DMS79 treated with DMSO at 0.1 percent for 48 hours (cell line): Measurements from ENCODE around the gene AP1M1.
A peak's percentile ranks its signal among the peaks of the same experiment; 100 is the strongest.

Experiments
- DNase-seq: peaks from one replicate; lab custom pipeline; 2025; lab: John Stamatoyannopoulos, UW

AP1M1 gene

DNA sequence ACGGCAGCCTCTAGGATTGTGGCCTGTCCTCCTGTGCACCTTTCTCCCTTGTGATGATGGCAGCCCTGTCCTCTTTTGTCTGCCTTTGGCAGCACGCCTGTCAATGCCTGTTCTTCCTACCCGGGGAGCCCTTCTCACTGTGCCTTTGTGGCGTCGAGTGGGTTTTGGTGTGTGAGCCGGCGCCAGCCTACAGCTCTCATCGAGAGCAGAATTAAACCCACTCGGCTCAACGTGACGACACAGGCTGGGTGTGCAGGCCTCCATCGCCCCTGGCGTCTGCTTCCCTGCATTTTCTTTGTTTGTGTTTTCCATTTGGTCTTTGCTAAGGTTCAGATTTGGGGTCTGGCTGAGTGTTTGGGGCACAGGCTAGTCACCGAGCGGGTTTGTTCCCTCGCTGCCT, 34.4 kb downstream of the AP1M1 start:
- DNase-seq = no peak

DNA sequence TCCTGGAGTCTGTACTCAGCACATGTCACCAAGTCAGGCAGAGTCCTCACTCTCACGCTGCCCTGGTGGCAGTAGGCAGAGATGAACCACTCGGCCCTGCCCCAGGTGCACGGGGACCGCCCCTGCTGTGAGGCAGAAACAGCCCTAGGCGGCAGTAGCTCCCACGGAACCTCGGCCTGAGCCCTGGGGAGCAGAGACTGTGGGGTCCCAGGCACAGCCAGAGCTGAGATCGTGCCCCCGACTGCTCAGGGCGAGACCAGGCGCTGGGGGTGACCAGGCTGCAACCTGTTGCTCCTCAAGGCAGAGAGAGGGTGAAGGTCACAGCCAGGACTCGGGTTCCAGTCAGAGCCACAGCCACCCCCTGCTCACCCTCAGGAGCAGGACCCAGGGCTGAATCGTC, 34.9 kb downstream of the AP1M1 start:
- DNase-seq = no peak

DNA sequence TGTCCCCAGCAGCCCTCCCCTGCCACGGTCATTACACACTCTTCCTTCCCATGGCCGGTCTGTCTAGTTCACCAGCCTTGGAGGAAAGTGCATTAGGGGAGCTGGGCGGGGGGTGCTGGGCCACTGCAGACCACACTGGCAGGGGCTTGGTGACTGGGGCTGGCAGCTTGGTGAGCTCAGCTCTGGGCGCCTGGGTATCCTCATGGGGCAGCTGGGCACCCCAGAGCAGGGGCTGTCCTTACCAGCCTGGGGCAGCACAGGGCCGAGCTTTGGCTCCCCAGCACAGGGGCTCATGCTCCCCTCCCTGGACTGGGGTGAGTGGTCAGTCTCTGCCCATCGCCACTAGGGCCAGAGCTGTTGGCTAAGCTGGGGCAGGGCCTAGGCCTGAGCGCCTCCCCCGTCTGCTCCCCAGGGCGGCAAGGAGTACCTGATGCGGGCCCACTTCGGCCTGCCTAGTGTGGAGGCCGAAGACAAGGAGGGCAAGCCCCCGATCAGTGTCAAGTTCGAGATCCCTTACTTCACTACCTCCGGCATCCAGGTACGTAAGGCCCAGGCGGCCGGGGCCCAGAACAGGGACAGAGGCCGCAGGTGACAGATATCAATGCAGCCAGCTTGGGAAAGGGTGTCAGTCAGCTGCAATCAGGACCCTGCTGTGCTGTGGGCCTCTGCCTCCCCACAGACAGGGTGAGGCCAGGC, 35.5 kb downstream of the AP1M1 start:
- DNase-seq = no peak

DNA sequence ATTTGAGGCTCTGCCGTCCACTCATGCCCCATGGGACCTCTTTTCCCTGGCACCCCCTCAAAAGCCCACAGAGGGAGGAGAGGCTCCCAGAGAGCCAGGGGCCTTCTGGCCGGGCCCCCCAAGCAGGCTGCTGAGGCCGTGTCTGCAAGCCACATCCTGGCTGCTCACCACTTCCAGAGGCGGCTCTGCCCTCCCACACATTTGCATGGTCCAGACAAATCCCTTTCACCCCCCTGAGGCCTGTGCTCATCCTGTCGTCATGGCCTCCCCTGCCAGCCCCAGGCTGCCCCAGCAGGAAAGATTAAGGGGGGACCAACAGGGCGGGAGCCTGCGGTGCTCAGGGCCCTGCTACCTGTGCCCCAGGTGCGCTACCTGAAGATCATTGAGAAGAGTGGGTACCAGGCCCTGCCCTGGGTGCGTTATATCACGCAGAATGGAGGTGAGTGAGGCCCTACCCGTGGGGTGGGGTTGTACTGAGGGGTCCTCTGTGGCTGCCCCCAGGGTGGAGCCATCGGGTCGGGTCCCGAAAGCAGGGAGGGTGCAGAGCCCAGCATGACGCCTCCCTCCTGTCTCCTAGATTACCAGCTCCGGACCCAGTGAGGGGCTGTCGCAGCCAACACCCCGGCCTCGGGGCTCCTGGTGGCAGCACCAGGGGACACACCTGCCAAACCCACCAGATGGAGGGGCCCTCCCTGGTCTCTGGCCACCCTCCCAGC, 36.3 kb downstream of the AP1M1 start:
- DNase-seq = no peak

DNA sequence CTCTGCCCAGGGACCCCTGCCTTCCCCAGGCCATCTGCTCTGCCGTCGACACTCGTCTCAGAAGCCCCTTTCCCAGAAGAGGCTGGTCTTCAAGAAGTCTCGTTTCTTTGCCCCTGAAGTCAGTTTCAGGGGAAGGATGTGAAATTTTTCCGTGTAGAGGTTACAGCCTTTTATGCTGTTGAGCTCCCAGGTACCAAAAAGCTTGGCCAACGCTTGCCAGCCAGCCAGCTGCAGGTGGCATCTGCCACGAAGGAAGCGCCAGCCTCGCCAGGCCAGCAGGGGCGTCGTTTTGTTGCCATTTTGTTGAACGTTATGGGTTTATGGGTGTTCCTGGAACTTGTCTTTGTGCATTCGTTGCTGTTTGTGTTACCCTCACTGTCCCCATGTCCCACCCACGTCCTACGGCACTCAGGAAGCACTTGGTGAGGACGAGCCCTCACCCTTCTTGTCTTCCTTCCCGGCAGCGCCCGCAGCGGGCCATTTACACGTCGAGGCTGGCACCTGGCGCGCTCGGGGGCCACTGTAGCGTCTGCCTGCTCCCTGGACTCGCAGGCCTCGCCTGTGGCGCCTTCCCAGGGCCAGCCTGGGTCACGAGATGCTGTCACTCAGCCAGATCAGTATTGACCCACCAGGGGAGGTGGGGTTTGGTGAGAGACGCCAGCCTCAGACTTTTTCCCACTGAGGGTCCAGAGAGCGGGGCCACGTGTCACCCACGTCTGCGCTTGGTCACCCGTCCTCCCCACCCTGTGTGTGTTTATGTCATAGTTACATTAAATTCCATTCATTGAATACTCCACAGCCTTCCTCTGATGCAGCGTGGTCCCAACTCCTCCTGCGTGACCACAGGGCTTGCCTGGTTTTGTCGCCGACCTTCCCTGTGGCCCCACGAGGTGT, 37.1 kb downstream of the AP1M1 start:
- DNase-seq = no peak

DNA sequence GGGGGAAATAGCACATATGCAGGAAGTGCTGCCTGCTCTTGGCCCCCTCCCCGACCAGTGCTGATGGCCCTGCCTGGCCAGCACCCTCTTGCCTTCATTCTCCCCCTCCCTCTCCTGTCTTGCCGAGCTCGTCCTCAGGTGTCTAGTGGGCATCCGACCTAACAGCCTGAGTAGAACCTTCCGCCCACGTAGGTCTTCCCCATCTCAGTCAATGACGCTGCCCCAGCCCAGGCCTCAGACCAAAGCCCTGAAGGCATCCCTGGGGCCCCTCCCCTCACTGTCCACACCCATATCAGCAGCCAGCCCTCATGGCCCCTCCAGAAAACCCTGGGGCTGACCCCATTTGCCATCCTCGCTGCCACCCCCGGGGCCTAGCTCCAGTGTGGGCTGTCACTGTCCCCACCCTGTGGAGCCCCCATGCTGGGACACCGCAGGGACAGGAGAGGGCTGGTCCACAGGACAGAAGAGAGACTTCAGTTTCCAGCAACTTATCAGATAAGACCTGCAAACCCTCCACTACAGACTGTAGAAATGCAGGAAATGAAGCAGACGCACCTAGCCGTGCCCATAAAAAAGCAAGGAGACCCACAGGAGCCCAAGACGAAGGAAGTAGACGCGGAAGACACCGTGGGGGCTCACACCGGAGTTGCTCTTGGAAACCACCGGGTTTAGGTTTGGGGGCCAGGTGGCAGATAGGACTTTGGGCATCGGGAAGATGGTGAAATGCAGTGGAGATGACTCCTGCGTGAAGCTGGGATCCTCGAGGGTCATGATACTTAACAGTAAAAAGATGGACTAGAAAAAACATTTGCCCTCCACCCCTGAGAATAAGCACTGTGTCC, 38.3 kb downstream of the AP1M1 start:
- DNase-seq = no peak

DNA sequence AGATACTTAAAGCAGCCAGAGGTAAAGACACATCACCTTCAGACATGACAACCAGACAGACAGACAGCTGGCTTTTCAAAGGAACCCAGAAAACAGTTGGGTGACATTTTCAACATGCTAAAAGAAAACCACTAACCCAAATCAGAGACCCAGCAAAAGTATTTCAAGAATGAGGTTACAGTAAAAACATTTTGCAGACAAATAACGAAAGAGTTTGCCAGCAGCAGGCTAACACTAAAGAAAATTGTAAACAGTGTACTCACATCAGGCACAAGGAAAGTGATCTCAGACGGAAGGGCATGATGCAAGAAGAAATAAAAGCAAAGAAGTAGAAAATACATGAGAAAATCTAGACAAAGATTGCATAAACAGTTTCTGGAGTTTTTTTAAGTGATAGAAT, 46.4 kb downstream of the AP1M1 start:
- no peak for DNase-seq

DNA sequence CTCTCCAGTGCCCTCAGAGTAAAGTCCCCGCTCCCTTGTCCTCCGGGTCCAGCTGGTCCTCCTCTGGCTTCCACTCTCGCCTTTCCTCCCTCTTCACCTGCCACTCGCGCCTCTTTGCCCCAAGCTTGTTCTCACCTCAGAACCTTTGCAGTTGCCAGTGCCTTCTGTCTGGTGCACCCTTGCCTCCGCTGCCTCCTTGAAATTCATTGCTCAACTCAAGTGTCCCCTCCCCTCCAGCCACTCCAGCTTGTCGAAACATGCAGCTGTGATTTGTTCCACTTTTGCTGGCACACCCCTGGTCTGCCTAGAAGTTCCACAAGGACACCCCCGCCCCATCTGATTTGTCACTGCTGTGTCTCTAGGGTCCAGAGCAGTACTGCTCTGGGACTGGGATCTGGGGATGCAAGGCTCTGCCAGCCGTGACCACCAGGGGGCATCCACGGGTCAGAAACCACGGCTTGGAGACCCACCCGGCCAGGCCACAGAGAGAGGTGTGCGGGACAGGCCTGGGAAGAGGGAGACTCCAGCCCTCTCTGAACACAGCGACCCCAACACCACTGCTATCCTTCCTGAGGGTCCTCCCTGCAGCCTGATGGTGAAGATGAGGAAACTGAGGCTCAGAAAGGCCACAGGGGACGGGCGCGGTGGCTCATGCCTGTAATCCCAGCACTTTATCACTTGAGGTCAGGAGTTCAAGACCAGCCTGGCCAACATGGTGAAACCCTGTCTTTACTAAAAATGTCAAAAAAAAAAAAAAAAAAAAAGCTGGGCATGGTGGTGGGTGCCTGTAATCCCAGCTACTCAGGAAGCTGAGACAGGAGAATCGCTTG, 49.9 kb downstream of the AP1M1 start:
- DNase-seq = peak; percentile 87

DNA sequence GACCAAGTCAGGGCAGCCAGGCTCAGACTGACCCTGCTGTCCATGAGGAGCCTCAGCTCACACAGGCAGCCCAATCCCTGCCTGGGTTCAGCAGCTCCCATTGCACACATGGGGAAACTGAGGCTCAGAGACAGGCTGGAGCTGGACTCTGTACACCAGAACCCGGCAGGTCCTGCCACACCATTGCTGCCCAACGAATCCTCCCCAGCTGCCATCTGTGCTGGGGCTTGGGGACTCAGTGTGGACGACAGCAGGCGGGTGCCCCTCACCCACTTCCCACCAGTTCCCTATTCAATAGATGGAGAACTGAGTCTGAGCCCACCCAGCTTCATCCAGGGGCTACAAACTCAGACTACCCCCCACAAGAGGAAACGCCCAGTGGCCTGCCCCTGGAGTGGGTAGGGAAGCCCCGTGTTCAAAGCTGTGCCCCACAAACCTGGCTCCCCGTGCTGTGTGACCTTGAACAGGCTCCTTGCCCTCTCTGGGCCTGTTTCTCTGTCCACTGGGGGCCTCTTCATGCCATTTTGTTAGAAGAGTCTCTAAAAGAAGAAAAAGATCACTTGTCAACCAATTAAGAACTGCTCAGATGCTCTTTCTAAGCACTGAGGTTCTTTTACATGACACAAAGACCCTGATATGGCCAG, 50.8 kb downstream of the AP1M1 start:
- DNase-seq = no peak

DNA sequence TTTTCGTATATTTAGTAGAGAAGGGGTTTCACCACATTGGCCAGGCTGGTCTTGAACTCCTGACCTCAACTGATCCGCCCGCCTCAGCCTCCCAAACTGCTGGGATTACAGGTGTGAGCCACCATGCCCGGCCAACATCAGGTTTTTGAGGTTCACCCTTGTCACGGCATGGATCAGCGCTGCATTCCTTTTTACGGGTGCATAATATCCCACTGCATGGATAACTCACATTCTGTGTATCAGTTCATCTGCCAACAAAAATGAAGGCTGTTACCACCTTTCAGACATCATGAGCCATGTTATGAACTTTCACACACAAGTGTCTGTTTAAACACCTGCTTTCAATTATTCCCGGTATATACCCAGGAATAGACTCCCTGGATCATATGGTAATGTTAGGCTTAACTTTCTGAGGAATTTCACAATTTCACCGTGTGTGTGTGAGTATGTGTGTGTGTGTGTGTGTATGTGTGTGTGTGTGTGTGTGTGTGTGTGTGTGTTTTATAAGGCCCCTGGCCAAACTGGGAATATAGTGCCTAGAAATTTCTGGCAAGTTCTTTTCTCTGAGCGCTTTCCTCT, 52.2 kb downstream of the AP1M1 start:
- no peak for DNase-seq

DNA sequence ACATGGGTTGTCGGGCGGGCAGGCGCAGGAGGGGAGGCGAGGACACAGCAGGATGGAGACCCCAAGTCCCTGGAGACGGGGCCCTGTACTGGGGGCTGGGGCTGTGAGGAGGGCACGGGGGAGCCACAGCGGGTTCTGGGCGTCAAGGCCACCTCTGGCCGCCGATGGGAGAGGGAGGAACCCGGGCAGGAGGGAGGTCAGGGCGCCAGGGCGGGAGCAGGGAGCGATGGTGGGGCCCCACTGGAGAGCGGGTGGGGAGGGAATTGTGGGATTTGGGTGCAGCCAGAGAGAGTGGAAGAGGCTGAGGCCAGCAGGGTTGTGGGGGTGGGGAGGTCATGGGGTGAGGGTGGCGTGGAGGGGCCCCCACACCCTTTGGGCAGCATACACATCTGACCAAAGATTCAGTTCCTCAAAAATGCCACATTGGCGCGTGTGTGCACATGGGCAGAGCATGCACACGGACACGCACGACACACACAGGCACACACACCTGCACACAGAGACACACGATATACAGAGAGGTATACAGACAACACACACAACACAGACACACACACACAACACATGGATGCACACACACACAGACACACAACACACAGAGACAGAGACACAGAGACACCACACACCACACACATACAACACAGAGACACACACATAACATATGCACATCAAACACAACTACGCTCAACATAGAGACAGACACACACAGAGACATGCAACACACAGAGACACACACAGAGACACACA, 54.9 kb downstream of the AP1M1 start:
- DNase-seq = no peak

DNA sequence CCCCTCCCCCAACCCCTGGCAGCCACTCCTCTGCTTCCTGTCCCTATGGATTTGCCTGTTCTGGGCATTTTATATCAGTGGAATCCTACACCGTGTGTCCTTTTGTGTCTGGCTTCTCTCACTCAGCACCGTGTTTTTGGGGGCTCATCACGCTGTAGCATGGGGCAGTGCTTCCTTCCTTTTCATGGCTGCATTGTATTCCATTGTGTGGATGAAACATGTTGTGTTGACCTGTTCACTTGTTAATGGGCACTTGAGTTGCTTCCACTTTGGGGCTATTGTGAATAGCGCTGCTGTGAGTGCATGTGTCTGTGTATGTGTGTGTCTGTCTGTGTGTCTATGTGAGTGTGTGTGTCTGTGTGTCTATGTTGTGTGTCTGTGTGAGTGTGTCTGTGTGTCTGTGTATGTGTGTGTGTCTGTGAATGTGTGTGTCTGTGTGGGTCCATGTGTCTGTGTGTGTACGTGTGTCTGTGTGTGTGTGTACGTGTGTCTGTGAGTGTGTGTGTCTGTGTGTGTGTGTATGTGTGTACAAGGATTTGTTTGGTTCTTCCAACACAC, 57.2 kb downstream of the AP1M1 start:
- no peak for DNase-seq

DNA sequence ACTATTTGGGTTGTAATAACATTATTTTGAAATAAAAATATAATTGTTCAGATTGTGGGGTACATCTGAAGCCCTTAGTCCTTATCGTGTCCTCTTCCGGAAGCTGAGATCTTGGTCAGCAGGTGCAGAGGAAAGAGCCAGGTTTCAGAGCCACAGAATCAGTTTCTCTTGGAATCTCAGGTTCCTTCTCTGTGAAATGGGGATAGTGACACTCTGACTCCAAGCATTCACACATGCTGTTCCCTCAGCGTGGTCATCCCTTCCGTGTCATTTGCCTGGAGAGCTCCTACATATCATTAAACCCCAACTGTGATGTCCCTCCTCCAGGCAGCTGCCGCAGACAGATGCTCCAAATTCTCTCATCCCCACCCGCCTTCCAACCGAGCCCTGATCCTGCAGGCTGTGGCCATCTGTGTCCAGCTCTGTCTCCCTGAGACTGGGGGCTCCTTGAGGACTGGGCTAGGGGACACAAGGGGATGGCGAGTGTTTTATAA, 59.8 kb downstream of the AP1M1 start:
- DNase-seq = no peak

DNA sequence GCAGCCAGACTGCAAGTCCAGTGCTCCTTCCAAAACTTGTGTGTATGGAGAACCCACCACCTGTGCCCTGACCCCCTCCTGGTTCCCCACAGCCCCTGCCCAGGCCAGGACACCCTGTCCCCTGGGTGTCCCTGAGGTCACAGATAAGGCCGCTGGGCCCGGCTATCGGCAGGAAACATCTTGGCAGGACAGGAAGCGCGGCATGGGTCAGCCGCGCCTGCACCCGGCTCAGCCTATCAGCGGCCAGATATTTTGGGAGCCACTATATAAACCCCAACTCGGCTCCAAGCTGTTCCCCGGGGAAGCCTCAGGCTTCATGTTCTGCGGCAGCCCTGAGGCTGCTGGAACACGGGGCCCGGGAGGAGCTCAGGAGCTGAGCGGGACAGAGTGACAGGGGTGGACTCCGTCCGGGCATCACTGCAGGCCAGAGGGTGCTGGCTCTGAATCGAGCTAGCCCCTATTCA, 60.8 kb downstream of the AP1M1 start:
- DNase-seq = no peak

DNA sequence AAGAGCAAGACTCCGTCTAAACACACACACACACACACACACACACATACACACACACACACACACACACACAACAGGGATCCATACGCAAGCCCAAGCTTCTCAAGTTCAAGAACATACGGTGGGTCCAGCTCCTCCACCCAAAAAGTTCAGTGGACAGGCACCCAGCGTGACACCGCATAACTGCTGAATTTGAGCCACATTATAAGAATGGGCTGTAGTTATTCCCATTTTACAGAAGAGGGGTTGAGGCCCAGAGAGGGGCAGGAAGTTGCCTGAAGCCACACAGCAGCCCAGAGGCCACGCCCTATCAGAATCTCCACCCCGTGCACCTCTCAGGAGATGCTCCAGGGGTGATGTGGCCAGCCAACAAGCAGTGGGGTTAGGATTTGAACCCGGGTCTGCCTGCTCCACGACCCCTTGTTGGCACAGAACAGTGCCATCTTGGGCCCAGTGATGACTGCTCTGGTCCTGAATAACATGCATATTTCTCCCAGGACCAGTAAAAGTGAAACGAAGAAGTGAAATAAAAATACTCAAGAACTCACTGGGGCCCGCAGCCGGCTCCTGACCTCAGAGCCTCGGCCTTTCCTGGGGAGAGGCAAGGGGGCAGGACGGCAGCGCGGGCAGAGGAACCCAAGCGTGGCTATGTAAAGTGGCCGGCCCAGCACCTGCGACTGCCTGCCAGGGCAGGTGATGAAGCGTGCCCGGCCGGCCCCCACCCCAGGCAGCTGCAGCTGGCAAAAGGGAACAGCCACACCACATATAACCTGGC, 61.9 kb downstream of the AP1M1 start:
- DNase-seq = peak; percentile 28

DNA sequence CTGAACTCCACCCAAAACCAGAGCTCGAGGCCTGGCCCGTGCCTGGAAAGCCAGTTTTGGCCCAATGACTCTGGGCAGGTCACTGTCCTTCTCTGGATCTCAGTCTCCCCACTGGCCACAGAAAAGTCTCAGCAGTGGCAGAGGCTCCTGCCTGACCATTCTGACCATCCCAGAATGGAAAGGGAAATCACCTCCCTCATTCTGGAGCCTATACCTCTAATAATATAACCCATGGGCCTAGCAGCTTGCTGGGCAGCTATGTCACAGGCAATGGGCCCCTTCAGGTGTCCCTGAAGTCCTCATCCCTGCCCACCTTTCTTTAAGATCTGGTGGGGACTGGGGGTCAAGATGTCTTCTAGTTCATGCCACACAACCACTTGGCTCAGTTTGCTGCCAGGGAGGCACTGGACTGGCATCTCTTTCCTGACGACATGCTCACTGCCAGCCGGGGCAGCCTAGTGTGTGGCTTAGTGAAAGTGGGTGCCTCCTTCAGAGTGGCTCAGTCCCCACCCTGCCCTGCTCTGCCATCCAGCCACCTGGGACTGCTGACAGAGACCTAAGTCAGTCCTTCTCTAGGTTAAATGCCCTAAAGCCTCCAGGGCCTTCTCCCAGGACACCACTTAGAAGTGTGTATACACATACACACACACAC, 62.6 kb downstream of the AP1M1 start:
- DNase-seq = no peak

DNA sequence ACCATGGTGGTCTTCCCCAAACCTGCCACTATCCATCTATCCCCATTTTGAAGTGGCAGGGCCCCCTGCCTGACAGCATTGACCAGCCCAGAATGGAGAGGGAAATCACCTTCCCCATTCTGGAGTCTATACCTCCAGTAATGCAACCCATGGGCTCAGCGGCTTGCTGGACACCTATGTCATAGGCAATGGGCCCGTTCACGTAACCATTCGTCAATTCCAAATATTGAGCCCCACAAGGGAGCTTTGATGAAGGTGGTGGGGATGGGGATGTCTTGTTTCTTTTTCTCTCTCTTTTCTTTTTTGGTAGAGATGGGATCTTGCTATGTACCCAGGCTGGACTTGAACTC, 63.1 kb downstream of the AP1M1 start:
- no peak for DNase-seq
